ENCODE measurements around the gene ENOX1. TPM values are rescaled to one million over a fixed set of nuclear protein-coding genes. Genes with fewer than 3 reads are reported as not detected.

Gene ENOX1
- total and polyA plus RNA-seq, 2 of the 8 experiments (the other 6 are each of a cell fraction or from before 2014, with no cell fraction given) = 0.23 to 0.37 TPM

- TF ChIP-seq EGR1 (IDR thresholded peaks at IDR 0.05; ENCODE audit: borderline replicate concordance, low read depth, low read length) (no peak), SIN3A (conservative IDR thresholded peaks at IDR 0.05 in 1 of 2, IDR thresholded peaks at IDR 0.05 in 1 of 2; ENCODE audit: low read depth in 1 of 2, low read length in 2 of 2) (no peak), TAF1 (IDR thresholded peaks at IDR 0.05; ENCODE audit: low read depth, low read length) (no peak)
These were observed 500.0 kb downstream of the ENOX1 start (continued) for GRCh38 chr13:43286751-43287150.

All from H1 (cell line).